ENCODE measurements around the gene SGK2.
"Not testable (repeated sequence)": the region's sequence is repeated elsewhere in the genome, so short reads cannot be mapped to it uniquely, and the experiment has no call there.

SGK2 gene

GRCh38 chr20:43563991-43564390 lies 5.2 kb downstream of the SGK2 start:
- DNase-seq (ENCODE audit: low read depth), result no peak

GRCh38 chr20:43564455-43564854 lies 5.6 kb downstream of the SGK2 start:
- no peak for DNase-seq (ENCODE audit: low read depth)

- no peak for DNase-seq (ENCODE audit: low read depth)
These were observed 6.3 kb downstream of the SGK2 start for GRCh38 chr20:43564993-43565757.

- DNase-seq (ENCODE audit: low read depth), result no peak
These were observed 6.9 kb downstream of the SGK2 start for GRCh38 chr20:43565758-43566104.

GRCh38 chr20:43567477-43567876 lies 8.7 kb downstream of the SGK2 start:
- no peak for DNase-seq (ENCODE audit: low read depth)

- no peak for DNase-seq (ENCODE audit: low read depth)
These were observed 9.9 kb downstream of the SGK2 start for GRCh38 chr20:43568706-43569105.

- DNase-seq (ENCODE audit: low read depth), result no peak
These were observed 10.5 kb downstream of the SGK2 start for GRCh38 chr20:43569282-43569681.

- no peak for DNase-seq (ENCODE audit: low read depth)
These were observed 11.7 kb downstream of the SGK2 start for GRCh38 chr20:43570496-43570895.

GRCh38 chr20:43571310-43571709 lies 12.5 kb downstream of the SGK2 start:
- DNase-seq (ENCODE audit: low read depth), result no peak

- DNase-seq (ENCODE audit: low read depth), result no peak
These were observed 12.9 kb downstream of the SGK2 start for GRCh38 chr20:43571771-43572170.

GRCh38 chr20:43572891-43573290 lies 14.1 kb downstream of the SGK2 start:
- DNase-seq (ENCODE audit: low read depth), result no peak

GRCh38 chr20:43576108-43576507 lies 17.3 kb downstream of the SGK2 start:
- DNase-seq (ENCODE audit: low read depth), result no peak

GRCh38 chr20:43579861-43580793 lies 21.3 kb downstream of the SGK2 start:
- DNase-seq (ENCODE audit: low read depth), result no peak

GRCh38 chr20:43583133-43583864 lies 24.5 kb downstream of the SGK2 start:
- no peak for DNase-seq (ENCODE audit: low read depth)

GRCh38 chr20:43583982-43584432 lies 25.2 kb downstream of the SGK2 start:
- DNase-seq (ENCODE audit: low read depth), result no peak

GRCh38 chr20:43584448-43585136 lies 25.8 kb downstream of the SGK2 start:
- DNase-seq (ENCODE audit: low read depth), result no peak

- no peak for DNase-seq (ENCODE audit: low read depth)
These were observed 27.8 kb downstream of the SGK2 start for GRCh38 chr20:43586641-43587040.

- DNase-seq (ENCODE audit: low read depth), result not testable (repeated sequence)
These were observed 29.7 kb downstream of the SGK2 start for GRCh38 chr20:43588526-43588925.

GRCh38 chr20:43590036-43590391 lies 31.2 kb downstream of the SGK2 start:
- no peak for DNase-seq (ENCODE audit: low read depth)

- DNase-seq (ENCODE audit: low read depth), result peak; percentile 79
These were observed 31.8 kb downstream of the SGK2 start, which contains the start of gene IFT52 for GRCh38 chr20:43590392-43591303. IFT52 (plus strand) TSS chr20:43590937; CDS start chr20:43594699, 3,762 bp downstream.

GRCh38 chr20:43601960-43602359 lies 43.1 kb downstream of the SGK2 start:
- not testable (repeated sequence) for DNase-seq (ENCODE audit: low read depth)
